Measurements from ENCODE around the gene GDPGP1. TPM values are rescaled to one million over a fixed set of nuclear protein-coding genes. Genes with fewer than 3 reads are reported as not detected.

Gene GDPGP1
- total and polyA plus RNA-seq, 9 of the 15 experiments (the other 6 are each of a cell fraction or from before 2014, with no cell fraction given) = 0.78 to 6.1 (median 2.8) TPM

GRCh38 chr15:90188914-90189748, 44.9 kb upstream of the GDPGP1 start (continued):
- TF ChIP-seq MYC (IDR thresholded peaks at IDR 0.05; ENCODE audit: low read depth, low read length) (no peak), MYC (CRISPR knock-in tag; IDR thresholded peaks at IDR 0.05; ENCODE audit: borderline replicate concordance, low read depth) (no peak), MITF (IDR thresholded peaks at IDR 0.05) (no peak), FOXK1 (CRISPR knock-in tag; IDR thresholded peaks at IDR 0.05; ENCODE audit: borderline replicate concordance) (no peak), ZNF695 (CRISPR knock-in tag; IDR thresholded peaks at IDR 0.05) (no peak), BRD9 (IDR thresholded peaks at IDR 0.05; ENCODE audit: low read depth, partially characterized antibody) (peak; percentile 74), KDM5B (IDR thresholded peaks at IDR 0.05; ENCODE audit: insufficient replicate concordance, low read depth, low read length) (no peak), TRIM28 (IDR thresholded peaks at IDR 0.05) (peak; percentile 30; the same call in 1 of the 2 replicates), OTX1 (CRISPR knock-in tag; IDR thresholded peaks at IDR 0.05) (peak; percentile 94; the same call in 1 of the 2 replicates), MIER1 (IDR thresholded peaks at IDR 0.05; ENCODE audit: low read depth) (peak; percentile 61; the same call in 1 of the 2 replicates), HMGXB4 (CRISPR knock-in tag; IDR thresholded peaks at IDR 0.05) (no peak), TRIM24 (IDR thresholded peaks at IDR 0.05) (peak; percentile 45 to 55; a peak in 2 of 4 replicates), NCOA2 (IDR thresholded peaks at IDR 0.05; ENCODE audit: partially characterized antibody in 2 of 2) (no peak), MLLT1 (IDR thresholded peaks at IDR 0.05) (peak; percentile 80 to 81), EGR1 (conservative IDR thresholded peaks at IDR 0.05) (no peak), DPF2 (IDR thresholded peaks at IDR 0.05) (peak; percentile 69), ATF1 (CRISPR knock-in tag; IDR thresholded peaks at IDR 0.05) (no peak), ATF1 (tag; IDR thresholded peaks at IDR 0.05) (no peak), MTA2 (IDR thresholded peaks at IDR 0.05; ENCODE audit: low read depth) (peak; percentile 55), ARHGAP35 (IDR thresholded peaks at IDR 0.05; ENCODE audit: partially characterized antibody) (peak; percentile 56)
- TF ChIP-seq, protein P1, sequence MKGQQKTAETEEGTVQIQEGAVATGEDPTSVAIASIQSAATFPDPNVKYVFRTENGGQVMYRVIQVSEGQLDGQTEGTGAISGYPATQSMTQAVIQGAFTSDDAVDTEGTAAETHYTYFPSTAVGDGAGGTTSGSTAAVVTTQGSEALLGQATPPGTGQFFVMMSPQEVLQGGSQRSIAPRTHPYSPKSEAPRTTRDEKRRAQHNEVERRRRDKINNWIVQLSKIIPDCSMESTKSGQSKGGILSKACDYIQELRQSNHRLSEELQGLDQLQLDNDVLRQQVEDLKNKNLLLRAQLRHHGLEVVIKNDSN (CRISPR knock-in tag; IDR thresholded peaks at IDR 0.05) = no peak
- TF ChIP-seq, protein P2, sequence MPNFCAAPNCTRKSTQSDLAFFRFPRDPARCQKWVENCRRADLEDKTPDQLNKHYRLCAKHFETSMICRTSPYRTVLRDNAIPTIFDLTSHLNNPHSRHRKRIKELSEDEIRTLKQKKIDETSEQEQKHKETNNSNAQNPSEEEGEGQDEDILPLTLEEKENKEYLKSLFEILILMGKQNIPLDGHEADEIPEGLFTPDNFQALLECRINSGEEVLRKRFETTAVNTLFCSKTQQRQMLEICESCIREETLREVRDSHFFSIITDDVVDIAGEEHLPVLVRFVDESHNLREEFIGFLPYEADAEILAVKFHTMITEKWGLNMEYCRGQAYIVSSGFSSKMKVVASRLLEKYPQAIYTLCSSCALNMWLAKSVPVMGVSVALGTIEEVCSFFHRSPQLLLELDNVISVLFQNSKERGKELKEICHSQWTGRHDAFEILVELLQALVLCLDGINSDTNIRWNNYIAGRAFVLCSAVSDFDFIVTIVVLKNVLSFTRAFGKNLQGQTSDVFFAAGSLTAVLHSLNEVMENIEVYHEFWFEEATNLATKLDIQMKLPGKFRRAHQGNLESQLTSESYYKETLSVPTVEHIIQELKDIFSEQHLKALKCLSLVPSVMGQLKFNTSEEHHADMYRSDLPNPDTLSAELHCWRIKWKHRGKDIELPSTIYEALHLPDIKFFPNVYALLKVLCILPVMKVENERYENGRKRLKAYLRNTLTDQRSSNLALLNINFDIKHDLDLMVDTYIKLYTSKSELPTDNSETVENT (CRISPR knock-in tag; IDR thresholded peaks at IDR 0.05) = no peak

Data from K562 (cell line).